GM18868 (cell line): ENCODE data around the gene NAE1.
"Not testable (repeated sequence)": the region's sequence is repeated elsewhere in the genome, so short reads cannot be mapped to it uniquely, and the experiment has no call there.

Experiments
- ATAC-seq: cut with Tn5 transposase; IDR thresholded peaks from one replicate; pipeline ENCODE4 v1.9.1; 2021; ENCODE audit warnings: mild to moderate bottlenecking, moderate library complexity; ENCODE audit not compliant: unreplicated experiment

Gene NAE1

DNA sequence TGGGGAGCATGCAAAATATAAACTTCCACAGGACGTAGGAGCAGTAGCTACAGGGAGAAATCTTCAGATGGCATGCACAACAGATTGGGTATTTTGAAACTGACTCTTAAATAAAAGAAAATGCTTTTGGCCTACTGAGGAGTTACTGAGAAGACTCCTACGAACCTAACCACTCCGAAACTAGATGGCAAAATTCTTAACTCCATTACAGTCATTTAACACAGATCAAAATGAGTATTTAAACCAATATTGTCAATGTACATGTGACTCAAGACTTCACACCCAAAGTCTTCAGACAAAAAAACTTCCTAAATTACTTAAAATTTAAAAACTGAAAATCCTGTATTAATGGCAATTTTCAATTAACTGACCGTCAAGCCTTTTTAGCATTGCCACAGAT is 21.0 kb downstream of the NAE1 start:
- no peak for ATAC-seq

DNA sequence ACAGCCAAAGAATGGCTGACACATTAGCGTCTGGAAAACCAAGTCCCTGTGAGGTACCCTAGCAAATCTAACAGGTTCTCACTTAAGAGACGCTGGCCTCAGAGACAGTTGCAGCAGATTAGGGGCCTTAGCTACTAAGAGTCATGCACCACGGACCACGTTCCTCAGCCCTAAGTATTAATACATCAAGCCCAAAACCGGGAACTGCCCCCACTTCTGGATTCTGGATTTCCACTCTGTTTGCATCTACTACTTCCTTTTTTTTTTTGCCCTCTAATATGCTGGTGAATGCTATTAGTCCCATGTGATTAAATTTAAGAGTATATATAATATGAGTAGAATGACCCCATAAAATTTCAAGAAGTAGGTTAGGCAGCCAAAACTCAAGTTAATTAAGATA is 28.6 kb downstream of the NAE1 start:
- ATAC-seq = no peak

DNA sequence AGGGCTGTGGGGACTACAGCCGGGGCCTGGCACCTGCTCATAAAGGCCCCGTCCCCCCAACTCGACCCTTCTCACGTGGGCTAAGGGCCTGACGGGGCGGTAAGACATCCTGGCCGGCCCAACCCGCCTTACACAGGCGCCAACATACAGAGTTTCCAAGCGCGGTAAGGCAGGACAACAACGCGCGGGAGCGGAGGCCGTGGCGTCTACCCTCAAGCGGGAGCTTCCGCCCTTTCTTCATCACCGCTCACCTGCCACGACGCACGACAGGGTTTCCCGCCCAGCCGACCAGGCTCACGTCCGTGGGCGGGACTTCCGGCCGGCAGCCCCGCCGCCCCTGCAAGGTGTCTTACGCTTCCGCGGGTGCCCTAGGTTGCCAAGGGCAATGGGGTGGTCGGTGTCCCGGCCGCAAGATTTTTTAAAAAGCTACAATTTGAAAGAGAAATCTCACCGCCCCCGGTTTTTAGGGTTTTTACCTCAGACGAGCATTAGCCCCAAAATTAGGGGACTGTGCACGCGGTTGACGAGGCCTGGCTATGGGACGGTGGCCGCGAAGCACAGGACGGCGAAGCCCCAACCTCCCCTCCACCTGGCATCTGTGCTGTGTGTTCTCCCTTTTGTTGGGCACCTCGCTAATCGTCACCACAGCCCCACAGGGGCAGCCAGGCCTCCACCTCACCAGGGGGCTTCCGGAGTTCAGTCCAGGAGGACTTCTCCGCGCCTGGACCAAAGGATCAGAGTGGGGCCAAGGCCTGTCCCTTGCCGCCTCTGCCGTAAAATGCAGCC is 29.3 kb downstream of the NAE1 start, which contains the start of gene TERB1:
TERB1 (minus strand) TSS at position 265 of the 786 bp plus-strand sequence. CDS start 4,786 bp downstream, outside the sequence.
- ATAC-seq = no peak

DNA sequence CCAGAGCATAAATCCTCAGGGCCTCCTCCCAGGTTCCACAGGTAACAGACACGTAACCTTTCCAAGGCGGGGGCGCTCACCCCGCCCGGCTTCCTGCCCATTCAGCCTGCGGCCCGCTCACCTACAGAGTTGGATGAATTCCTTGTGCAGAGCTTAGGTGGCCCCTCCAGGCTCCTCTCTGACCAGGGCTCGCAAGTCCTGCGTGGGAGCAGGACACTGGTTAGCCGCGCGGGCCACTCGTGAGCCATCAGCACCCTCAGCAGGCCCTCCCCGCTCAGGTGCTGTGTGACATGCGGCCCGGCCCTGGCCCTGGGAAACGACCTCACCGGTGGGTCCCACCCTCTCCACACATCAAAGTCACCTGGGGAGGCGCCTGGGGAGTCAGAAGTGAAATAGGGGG is 29.9 kb downstream of the NAE1 start:
- no peak for ATAC-seq

DNA sequence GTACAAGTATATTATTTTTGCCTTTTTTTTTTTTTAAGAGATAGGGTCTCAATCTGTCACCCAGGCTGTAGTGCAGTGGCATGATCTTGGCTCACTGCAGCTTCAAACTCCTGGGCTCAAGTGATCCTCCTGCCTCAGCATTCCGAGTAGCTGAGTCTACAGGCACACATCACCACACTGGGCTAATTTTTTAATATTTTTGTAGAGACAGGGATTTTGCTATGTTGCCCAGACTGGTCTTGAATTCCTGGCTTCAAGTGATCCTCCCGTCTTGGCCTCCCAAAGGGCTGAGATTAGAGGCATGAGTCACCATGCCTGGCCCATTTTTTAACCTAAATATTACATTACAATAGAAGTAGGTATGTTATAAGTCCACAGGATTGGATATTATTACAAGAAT is 32.6 kb downstream of the NAE1 start:
- no peak for ATAC-seq

DNA sequence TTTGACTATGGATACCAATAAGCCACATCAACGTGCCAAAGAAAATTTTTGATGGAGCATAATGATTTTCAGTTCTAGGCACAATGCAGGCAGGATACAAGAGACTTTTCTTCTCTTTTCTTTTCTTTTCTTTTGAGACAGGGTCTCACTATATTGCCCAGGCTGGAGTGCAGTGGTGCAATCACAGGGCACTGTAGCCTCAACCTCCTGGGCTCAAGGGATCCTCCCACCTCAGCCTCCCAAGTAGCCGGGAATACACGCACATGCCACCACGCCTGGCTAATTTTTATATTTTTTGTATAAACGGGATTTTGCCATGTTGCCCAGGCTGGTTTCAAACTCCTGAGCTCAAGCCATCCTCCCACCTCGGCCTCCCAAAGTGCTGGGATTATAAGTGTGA is 36.8 kb downstream of the NAE1 start:
- ATAC-seq = not testable (repeated sequence)

DNA sequence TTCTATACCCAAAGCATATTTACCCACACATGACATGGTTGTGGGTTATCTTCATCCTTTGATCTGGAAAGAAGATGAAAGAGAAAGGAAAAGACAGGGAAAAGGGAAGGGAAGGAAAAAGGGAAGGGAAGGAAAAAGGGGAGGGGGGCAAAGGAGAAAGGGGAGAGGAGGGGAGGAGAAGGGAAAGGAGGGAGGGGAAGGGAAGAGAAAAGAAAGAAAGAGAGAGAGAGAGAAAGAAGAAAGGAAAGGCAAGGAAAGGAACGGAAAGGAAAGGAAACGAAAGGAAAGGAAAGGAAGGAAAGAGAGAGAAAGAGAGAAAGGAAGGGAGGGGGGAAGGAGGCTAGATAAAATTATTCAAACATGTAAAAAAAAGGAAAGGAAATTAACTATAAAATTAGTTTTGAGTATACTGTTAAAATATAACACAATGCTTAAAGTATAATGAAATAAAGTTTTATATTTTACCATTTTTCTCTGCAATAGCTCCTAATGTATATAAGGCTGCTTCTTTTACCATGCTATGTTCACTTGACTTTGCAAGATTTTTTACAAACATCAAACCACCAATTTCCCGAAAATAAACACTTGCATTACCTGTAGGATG is 40.5 kb downstream of the NAE1 start:
- no peak for ATAC-seq

DNA sequence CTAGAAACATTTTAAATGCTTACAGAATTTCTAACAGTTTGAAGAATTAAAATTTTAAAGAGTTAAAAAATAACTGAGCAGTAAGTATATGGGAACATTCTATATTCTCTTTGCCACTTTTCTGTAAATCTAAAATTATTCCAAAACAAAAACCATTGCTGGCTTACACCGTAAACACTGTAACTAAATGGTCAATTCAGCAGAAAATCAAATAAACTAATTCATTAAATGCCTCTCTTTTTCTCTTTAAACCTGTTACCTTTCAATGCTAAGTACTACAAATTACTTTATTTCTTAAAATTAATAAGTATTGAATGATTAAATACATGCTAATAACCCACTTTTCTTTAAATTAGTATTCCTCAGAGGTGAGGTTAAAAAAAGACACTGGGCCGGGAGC is 43.3 kb downstream of the NAE1 start:
- ATAC-seq = no peak

DNA sequence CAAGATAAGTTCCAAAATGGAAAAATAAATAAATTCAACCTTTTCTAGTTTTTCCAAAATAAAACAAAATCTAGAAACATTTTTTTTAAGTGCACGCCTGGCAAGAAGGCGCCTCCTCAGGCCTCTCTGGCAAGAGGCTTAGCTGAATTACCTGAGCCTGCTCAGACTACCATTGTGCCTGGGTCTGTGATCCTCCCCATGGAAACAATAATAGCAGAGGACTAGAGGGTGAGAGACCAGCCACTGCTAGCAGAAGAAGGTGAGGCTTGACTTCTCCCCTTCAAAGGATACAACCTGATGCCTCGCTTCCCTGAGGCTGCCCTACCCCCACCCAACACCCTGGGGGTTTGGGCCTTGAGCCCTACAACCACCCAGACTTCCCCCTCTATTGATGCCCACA is 44.2 kb downstream of the NAE1 start:
- no peak for ATAC-seq

DNA sequence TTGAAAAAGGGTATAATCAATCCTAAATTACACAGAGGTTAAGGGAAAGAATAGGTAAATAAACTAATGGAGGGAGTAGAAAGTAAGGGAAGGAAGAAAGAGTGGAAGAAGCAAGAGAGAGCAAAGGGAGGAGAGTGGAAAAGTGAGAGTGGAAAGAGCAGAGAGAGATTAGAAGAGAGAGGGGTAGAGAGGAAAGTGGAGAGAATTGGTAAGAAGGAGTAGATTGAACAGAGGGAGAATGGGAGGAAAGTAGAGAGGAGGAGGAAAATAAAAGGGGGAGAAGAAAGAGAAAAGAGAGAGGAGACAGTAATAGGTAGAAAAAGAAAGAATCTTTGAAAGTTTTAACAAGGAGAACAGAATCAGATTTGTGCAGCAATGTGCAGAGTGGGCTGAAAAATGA is 54.3 kb downstream of the NAE1 start:
- ATAC-seq = no peak

DNA sequence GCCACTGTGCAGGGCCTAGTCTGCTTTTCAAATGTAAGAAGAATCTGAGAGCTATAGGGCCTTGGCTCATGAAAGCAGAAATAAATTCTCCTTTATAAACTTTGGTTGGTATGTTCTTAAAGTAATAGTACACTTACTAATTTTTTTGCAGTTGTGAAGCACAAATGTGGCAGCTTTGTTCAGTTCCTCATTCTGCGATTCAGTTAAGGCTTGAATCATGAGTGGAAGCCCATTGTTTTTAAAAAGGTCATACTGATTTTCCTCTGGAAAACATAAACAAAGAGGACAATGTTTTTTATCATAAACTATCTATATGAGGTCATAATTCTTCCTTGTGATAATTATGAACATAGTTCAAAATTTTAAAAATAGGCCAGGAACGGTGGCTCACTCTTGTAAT is 55.8 kb downstream of the NAE1 start:
- no peak for ATAC-seq

DNA sequence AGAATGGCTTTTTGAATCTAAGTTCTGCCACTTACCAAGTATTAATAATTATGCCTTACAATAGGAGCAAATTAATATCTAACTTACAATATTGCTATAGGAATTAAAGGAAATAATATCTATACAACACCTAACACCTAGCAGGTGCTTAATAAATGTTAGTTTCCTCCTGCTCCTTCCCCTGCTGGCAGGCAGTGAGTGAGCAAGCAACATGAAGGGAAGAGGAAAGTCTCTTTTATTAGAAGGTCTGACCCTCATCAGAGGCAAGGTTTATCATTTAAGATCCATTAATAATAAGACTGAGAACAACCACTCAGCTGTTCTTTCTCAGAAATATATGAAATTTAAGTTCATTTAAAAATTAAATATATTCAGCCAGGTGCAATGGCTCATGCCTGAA is 72.7 kb downstream of the NAE1 start:
- ATAC-seq = no peak

DNA sequence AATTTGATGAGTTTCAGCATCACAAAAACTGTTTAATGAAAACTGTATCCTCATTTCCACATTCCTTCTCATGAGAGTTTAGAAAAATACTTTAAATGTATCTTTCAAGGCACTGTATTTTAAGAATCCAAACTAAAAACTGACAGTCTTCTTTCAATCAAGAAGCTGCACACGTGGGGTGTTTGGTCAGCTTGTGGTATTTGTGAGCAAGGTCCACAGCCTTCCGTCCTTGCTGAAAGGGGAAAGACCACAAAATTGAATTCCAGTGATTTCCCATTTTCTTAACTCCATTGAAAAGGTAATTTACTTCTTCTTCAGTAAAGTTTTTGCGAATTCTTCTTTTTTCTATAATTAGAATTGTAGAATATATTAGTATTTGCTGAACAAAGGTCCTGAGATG is 76.0 kb downstream of the NAE1 start:
- ATAC-seq = no peak

DNA sequence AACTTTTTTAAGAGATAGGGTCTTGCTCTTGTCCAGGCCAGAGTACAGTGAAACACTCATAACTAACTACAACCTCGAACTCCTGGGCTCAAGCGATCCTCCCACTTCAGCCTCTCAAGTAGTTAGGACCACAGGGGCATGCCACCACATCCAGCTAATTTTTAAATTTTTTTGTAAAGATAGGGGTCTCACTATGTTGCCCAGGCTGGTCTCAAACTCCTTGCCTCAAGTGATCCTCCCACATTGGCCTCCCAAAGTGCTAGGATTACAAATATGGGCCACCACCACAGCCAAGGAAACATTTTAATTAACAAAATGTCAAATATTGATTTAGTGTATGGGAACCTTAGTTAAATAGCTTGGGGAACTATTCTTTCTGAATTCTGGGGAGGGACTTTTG is 76.6 kb downstream of the NAE1 start:
- no peak for ATAC-seq

DNA sequence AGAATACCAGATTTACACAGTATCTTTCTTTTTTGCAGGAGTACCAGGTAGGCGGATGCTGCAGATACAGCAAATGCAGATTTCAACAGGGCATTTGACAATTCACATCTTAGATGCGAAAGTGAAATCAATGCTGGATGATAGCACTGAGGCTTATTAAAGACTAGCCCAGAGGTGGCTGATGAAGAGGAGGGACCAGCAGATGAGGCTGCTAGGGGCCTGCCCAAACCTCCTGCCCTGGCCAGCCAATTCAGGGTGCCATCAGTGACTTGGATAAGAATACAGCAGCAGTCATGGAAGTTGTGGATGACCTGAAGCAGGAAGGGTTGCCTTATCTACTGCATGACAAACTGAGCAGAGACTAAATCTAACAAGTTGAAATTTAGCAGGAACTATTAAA is 77.8 kb downstream of the NAE1 start:
- no peak for ATAC-seq
